ENCODE measurements around the gene SCYL1.

GRCh38 chr11:65555693-65556231 is 30.9 kb downstream of the SCYL1 start:
- TF ChIP-seq, protein P1, sequence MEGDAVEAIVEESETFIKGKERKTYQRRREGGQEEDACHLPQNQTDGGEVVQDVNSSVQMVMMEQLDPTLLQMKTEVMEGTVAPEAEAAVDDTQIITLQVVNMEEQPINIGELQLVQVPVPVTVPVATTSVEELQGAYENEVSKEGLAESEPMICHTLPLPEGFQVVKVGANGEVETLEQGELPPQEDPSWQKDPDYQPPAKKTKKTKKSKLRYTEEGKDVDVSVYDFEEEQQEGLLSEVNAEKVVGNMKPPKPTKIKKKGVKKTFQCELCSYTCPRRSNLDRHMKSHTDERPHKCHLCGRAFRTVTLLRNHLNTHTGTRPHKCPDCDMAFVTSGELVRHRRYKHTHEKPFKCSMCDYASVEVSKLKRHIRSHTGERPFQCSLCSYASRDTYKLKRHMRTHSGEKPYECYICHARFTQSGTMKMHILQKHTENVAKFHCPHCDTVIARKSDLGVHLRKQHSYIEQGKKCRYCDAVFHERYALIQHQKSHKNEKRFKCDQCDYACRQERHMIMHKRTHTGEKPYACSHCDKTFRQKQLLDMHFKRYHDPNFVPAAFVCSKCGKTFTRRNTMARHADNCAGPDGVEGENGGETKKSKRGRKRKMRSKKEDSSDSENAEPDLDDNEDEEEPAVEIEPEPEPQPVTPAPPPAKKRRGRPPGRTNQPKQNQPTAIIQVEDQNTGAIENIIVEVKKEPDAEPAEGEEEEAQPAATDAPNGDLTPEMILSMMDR (IDR thresholded peaks at IDR 0.05; ENCODE audit: borderline replicate concordance, extremely low read depth, low read length, poor library complexity, severe bottlenecking): no peak
- no peak for TF ChIP-seq EZH2 (IDR thresholded peaks at IDR 0.05; ENCODE audit: borderline replicate concordance, low read depth, low read length, severe bottlenecking)
